K562 (cell line): Measurements from ENCODE around the gene TBX6. TPM values are rescaled to one million over a fixed set of nuclear protein-coding genes. Genes with fewer than 3 reads are reported as not detected.

ENCODE experiments used
- ATAC-seq: fragments of 200-7000 bp; cut with Tn5 transposase; 3 replicates; pipeline ENCODE4 v1.9.1; 2020; ENCODE audit warnings: moderate library complexity
- Bru-seq: library from RNA; stranded (reverse); fragments of 400-500 nt; gene quantifications from one replicate; lab custom pipeline; 2021; lab: Mats Ljungman, UMichigan
- BruChase-seq, 2 experiments: library from RNA; stranded (reverse); fragments of 400-500 nt; gene quantifications; one replicate each; lab custom pipeline; 2021; lab: Mats Ljungman, UMichigan
- BruUV-seq: library from RNA; stranded (reverse); fragments of 400-500 nt; replicated peaks from 2 replicates; lab custom pipeline; 2021; lab: Mats Ljungman, UMichigan
- CTCF ChIA-PET: fragments of 300-600 bp; formaldehyde crosslinking; extraction: SDS; loops from one replicate; lab custom pipeline; 2021; ENCODE audit warnings: low intra/inter-chr PET ratio; lab: Yijun Ruan, JAX
- POLR2A ChIA-PET: fragments of 300-600, 350-650 bp; sonication (Branson Sonifier 250); formaldehyde crosslinking; extraction: SDS; loops from one replicate; lab custom pipeline; 2021; ENCODE audit warnings: antibody characterized with exemption, inconsistent platforms; lab: Yijun Ruan, JAX
- DNase-seq, 4 experiments: peaks; one replicate each; pipeline versions ENCODE4 v3.0.0 to v3.0.0-alpha.2; 2011 to 2018; ENCODE audit warnings: low spot score in 3 of 4, mixed read lengths in 3 of 4; ENCODE audit errors: extremely low read depth in 1 of 4
- FAIRE-seq: peaks from 2 replicates; lab custom pipeline; 2011; peaks lifted over from hg19 to GRCh38; lab: Jason Lieb, UNC
- H2AFZ ChIP-seq: 2 replicates; pipeline ENCODE4 v1.6.0; 2011; ENCODE audit warnings: low read depth, low read length, control low read depth, inconsistent platforms
- H3K27ac ChIP-seq: fragments of 200-600 bp; 3 replicates; pipeline ENCODE4 v1.8.0; 2011; ENCODE audit warnings: low read depth, mild to moderate bottlenecking, control low read depth, inconsistent platforms, low read length, moderate library complexity, mixed read lengths; ENCODE audit errors: extremely low read depth
- H3K27me3 ChIP-seq, 2 experiments: fragments of 300-600 bp in 1 of 2; 2 replicates in 1 of 2; 3 replicates in 1 of 2; pipeline versions ENCODE4 v1.6.0 to v1.8.0; 2011; ENCODE audit warnings: inconsistent platforms in 2 of 2, low read length in 2 of 2, mild to moderate bottlenecking in 1 of 2, mixed read lengths in 1 of 2, moderate library complexity in 1 of 2; ENCODE audit not compliant: control insufficient read depth in 2 of 2, insufficient read depth in 2 of 2
- H3K36me3 ChIP-seq: fragments of 300-600 bp; 3 replicates; pipeline ENCODE4 v1.8.0; 2011; ENCODE audit warnings: mild to moderate bottlenecking, low read length, inconsistent platforms; ENCODE audit not compliant: control insufficient read depth, insufficient read depth
- H3K4me1 ChIP-seq, 2 experiments: fragments of 200-600 bp in 1 of 2; replicated peaks in 1 of 2; 2 replicates in 1 of 2; 3 replicates in 1 of 2; pipeline versions ENCODE4 v1.5.1 to v1.8.0; 2011; ENCODE audit warnings: inconsistent platforms in 2 of 2, low read length in 2 of 2, mild to moderate bottlenecking in 1 of 2, mixed read lengths in 1 of 2, moderate library complexity in 1 of 2; ENCODE audit not compliant: control insufficient read depth in 2 of 2, insufficient read depth in 2 of 2
- H3K4me2 ChIP-seq: 2 replicates; pipeline ENCODE4 v1.6.1; 2011; ENCODE audit warnings: low read length, control low read depth, inconsistent platforms, mixed read lengths; ENCODE audit not compliant: insufficient read depth
- H3K4me3 ChIP-seq: fragments of 200-600 bp; sonication (generic), shearing (Covaris generic); 2 replicates; pipeline ENCODE4 v1.5.1; 2016; ENCODE audit warnings: control low read depth, inconsistent platforms
- H3K79me2 ChIP-seq: fragments of 200-600 bp; 3 replicates; pipeline ENCODE4 v1.8.0; 2011; ENCODE audit warnings: low read length, inconsistent platforms; ENCODE audit not compliant: control insufficient read depth, insufficient read depth
- H3K9ac ChIP-seq, 2 experiments: 2 replicates each; pipeline versions ENCODE4 v1.6.0 to v1.6.1; 2011; ENCODE audit warnings: low read depth in 2 of 2, low read length in 2 of 2, control low read depth in 1 of 2, inconsistent platforms in 1 of 2, mild to moderate bottlenecking in 1 of 2, mixed read lengths in 1 of 2; ENCODE audit not compliant: insufficient read depth in 1 of 2
- H3K9me1 ChIP-seq: one replicate; pipeline ENCODE4 v1.6.0; 2011; ENCODE audit warnings: inconsistent platforms, mild to moderate bottlenecking, low read length, moderate library complexity; ENCODE audit not compliant: control insufficient read depth, insufficient read depth
- H3K9me3 ChIP-seq: replicated peaks from 2 replicates; pipeline ENCODE4 v1.5.1; 2011; ENCODE audit warnings: low read depth, low read length, inconsistent platforms; ENCODE audit not compliant: control insufficient read depth, insufficient read depth
- H4K20me1 ChIP-seq: replicated peaks from 2 replicates; pipeline ENCODE4 v1.6.1; 2011; ENCODE audit warnings: low read length, inconsistent platforms, mixed read lengths; ENCODE audit not compliant: control insufficient read depth, insufficient read depth
- GABPB1 ChIP-seq: sonication (generic); formaldehyde crosslinking; IDR thresholded peaks from 2 replicates; pipeline ENCODE4 v1.8.0; 2022; ENCODE audit warnings: mild to moderate bottlenecking, missing genetic modification reagents
- GATAD2A ChIP-seq: fragments of 450-650 bp; IDR thresholded peaks from 2 replicates; pipeline ENCODE4 v1.6.1; 2017
- HCFC1 ChIP-seq: IDR thresholded peaks from 2 replicates; pipeline ENCODE4 v1.6.1; 2012; ENCODE audit warnings: low read depth, low read length, improper control_type of control experiment
- HES1 ChIP-seq: fragments of 450-650 bp; IDR thresholded peaks from 2 replicates; pipeline ENCODE4 v1.6.1; 2016; ENCODE audit warnings: low read depth, mild to moderate bottlenecking, moderate library complexity
- L3MBTL2 ChIP-seq: fragments of 450-650 bp; IDR thresholded peaks from 2 replicates; pipeline ENCODE4 v1.6.1; 2016; ENCODE audit warnings: mild to moderate bottlenecking, moderate library complexity
- NEUROD1 ChIP-seq: fragments of 150-350 bp; IDR thresholded peaks from 2 replicates; pipeline ENCODE4 v1.6.1; 2014; ENCODE audit warnings: borderline replicate concordance, low read length, low read depth; ENCODE audit not compliant: partially characterized antibody
- PHF20 ChIP-seq: fragments of 450-650 bp; IDR thresholded peaks from 2 replicates; pipeline ENCODE4 v1.6.1; 2018; ENCODE audit not compliant: partially characterized antibody
- PHF21A ChIP-seq: fragments of 450-650 bp; IDR thresholded peaks from 2 replicates; pipeline ENCODE4 v1.6.1; 2017; ENCODE audit warnings: low read depth, borderline replicate concordance
- PHF8 ChIP-seq: fragments of 200-600 bp; sonication (generic); IDR thresholded peaks from 2 replicates; pipeline ENCODE4 v1.6.1; 2012; ENCODE audit warnings: mixed run types, mild to moderate bottlenecking, inconsistent platforms, low read length, moderate library complexity, borderline replicate concordance
- PRMT5 ChIP-seq: sonication (generic); formaldehyde crosslinking; IDR thresholded peaks from 2 replicates; pipeline ENCODE4 v1.5.0; 2020; ENCODE audit warnings: missing genetic modification reagents
- SMC3 ChIP-seq: conservative IDR thresholded peaks from 2 replicates; pipeline ENCODE4 v1.6.1; 2011; ENCODE audit warnings: low read depth, low read length, improper control_type of control experiment; ENCODE audit not compliant: insufficient read depth
- VEZF1 ChIP-seq: fragments of 200-800 bp; sonication (Bioruptor generic); IDR thresholded peaks from 2 replicates; pipeline ENCODE4 v1.6.1; 2017; ENCODE audit warnings: missing genetic modification characterization, missing compliant biosample characterization
- ZNF644 ChIP-seq: fragments of 200-800 bp; sonication (Bioruptor generic); IDR thresholded peaks from 2 replicates; pipeline ENCODE4 v1.6.1; 2016; ENCODE audit warnings: low read depth, missing genetic modification characterization, missing compliant biosample characterization
- ZNF707 ChIP-seq: fragments of 250-450 bp; sonication (Bioruptor Pico); conservative IDR thresholded peaks from 2 replicates; pipeline ENCODE4 v1.8.0; 2022; ENCODE audit warnings: inconsistent platforms, mild to moderate bottlenecking, moderate library complexity
- WGBS: fragments of 100-300 bp; shearing (Covaris generic); methylation state at CpG from one replicate; pipeline ENCODE4 v1.1.6; 2016; ENCODE audit warnings: low coverage, mixed read lengths; ENCODE audit not compliant: insufficient coverage; ENCODE audit errors: missing lambda C conversion rate; 5-methylcytosine and 5-hydroxymethylcytosine counted together
- in situ Hi-C: fragments of 300-500 bp; cut with MboI; formaldehyde crosslinking; loops from 4 replicates; pipeline ENCODE4 v1.15.0; 2018; ENCODE audit warnings: inconsistent platforms, mixed read lengths
- intact Hi-C: fragments of 100-400 bp; cut with micrococcal nuclease; formaldehyde crosslinking; loops from 2 replicates; pipeline ENCODE4 v1.14.2; 2022
- long read RNA-seq, 3 experiments: library from polyadenylated mRNA in 2 of 3; library from RNA in 1 of 3; unstranded in 2 of 3; stranded (forward) in 1 of 3; transcript quantifications; one replicate each; pipeline ENCODE4 v2.0.0, GENCODE V29; 2019 to 2022
- polyA minus RNA-seq, 3 experiments: library from RNA; depleted of rRNA, polyadenylated mRNA; stranded (reverse); fragments of >200 nt; gene quantifications; 2 replicates each; pipeline ENCODE4 v1.2.3, GENCODE V29; 2011
- polyA plus RNA-seq, 8 experiments: library from polyadenylated mRNA; depleted of rRNA in 4 of 8; stranded (reverse) in 5 of 8; unstranded in 3 of 8; fragments of >200 nt; fragmentation: Nextera tagmentation in 2 of 8; fragmentation: Illumina TruSeq in 1 of 8; extraction: Ambion mirVana in 2 of 8; extraction: Trizol in 1 of 8; gene quantifications; 2 replicates each; pipeline versions ENCODE4 v1.2.1 to v1.2.3, GENCODE V29; 2011 to 2014; ENCODE audit warnings: inconsistent platforms in 1 of 8, missing spikeins in 1 of 8
- total RNA-seq, 7 experiments: library from RNA; depleted of rRNA in 6 of 7; stranded (reverse); fragments of >200 nt in 6 of 7; fragmentation: Illumina TruSeq in 2 of 7; extraction: Trizol in 2 of 7; gene quantifications; 2 replicates each; pipeline versions ENCODE4 v1.2.1 to v1.2.3, GENCODE V29; 2011 to 2021; ENCODE audit warnings: low replicate concordance in 1 of 7

Gene TBX6
- total RNA-seq (2011; cell fraction: chromatin; rRNA removed; ENCODE audit: low replicate concordance), result 0.55 and 0.69 TPM in 2 replicates
- 1.1 and 1.2 TPM in 2 replicates for total RNA-seq (2011; cell fraction: nucleolus; rRNA removed)
- 0.73 and 1.1 TPM in 2 replicates for total RNA-seq (2011; cell fraction: nucleoplasm; rRNA removed)
- total RNA-seq (2014; rRNA removed) (0.09 and 0.73 TPM in 2 replicates), total RNA-seq (2014; rRNA removed; fragmentation: Illumina TruSeq; extraction: Trizol) (0.11 TPM in 1 of 2 replicates, not detected in the other), total RNA-seq (2015; rRNA removed; fragmentation: Illumina TruSeq; extraction: Trizol) (0.07 and 0.23 TPM in 2 replicates), total RNA-seq (2021) (0.18 and 0.51 TPM in 2 replicates), polyA plus RNA-seq (2011; rRNA removed) (0.07 and 0.16 TPM in 2 replicates), polyA plus RNA-seq (2014; fragmentation: Illumina TruSeq; extraction: Trizol) (0.30 and 0.31 TPM in 2 replicates), polyA plus RNA-seq (2014; fragmentation: Nextera tagmentation; extraction: Ambion mirVana) (not detected), polyA plus RNA-seq (2014; rRNA removed) (0.51 and 0.58 TPM in 2 replicates), polyA minus RNA-seq (2011; rRNA and poly(A)+ RNA removed) (not detected in 2 replicates), Bru-seq, nascent RNA (percentile 36 among the genes with signal in this experiment), BruChase-seq, experiment 1, labeled RNA remaining after a 2-hour chase (percentile 17 among the genes with signal in this experiment), BruChase-seq, experiment 2, labeled RNA remaining after a 6-hour chase (percentile 25 among the genes with signal in this experiment)
- polyA plus RNA-seq (2011; cell fraction: cytosol; rRNA removed), result 0.10 and 0.18 TPM in 2 replicates
- polyA plus RNA-seq (2011; cell fraction: nucleus; rRNA removed), result 0.88 and 0.97 TPM in 2 replicates
- 0.22 and 0.51 TPM in 2 replicates for polyA plus RNA-seq (2012)
- polyA minus RNA-seq (2011; cell fraction: cytosol; rRNA and poly(A)+ RNA removed), result not detected in 2 replicates
- 0.22 and 0.54 TPM in 2 replicates for polyA minus RNA-seq (2011; cell fraction: nucleus; rRNA and poly(A)+ RNA removed)
- long read RNA-seq, experiment 1, partial matches to known transcripts, result 0 of 1 reads
- long read RNA-seq, experiment 1, other reads (novel, unspliced or antisense), result 1 of 1 reads
- long read RNA-seq, experiment 2, result 0 reads
- long read RNA-seq, experiment 3, result 0 reads

- 7% methylated on average over 70 of the region's 76 CpGs for WGBS
- peaks cover 7% of the 10 kb centered on the region; the same call in 2 of the 3 replicates for H3K36me3 ChIP-seq
- peak within 1 kb of the TSS; percentile 80 to 98 for H3K9ac ChIP-seq
- in situ Hi-C loops, result no loop called here
- H3K4me1 ChIP-seq, result peaks cover 34 to 72% of the 10 kb centered on the region in 2 experiments
- POLR2A ChIA-PET, result interaction anchor here (0.5 to 4.8 kb wide), 16 partner anchors 12 to 838 kb away, joined by 3 to 59 read pairs (median 4); partner anchors contain the start of genes ALDOA and PPP4C
- CTCF ChIA-PET, result interaction anchor here (0.5 to 1.0 kb wide), 2 partner anchors 29 to 47 kb away, joined by 3 to 12 read pairs; no protein-coding TSS in a partner anchor
- peak within 1 kb of the TSS; percentile 85 for H3K27ac ChIP-seq
- ATAC-seq (peak; percentile 89), FAIRE-seq (peak; percentile 89), DNase-seq (peak; percentile 85 to 96 (median 89))
- peaks cover 4% of the 10 kb centered on the region for H3K9me3 ChIP-seq
- H3K27me3 ChIP-seq, result no peaks in the 10 kb centered on the region
- H3K9me1 ChIP-seq, result no peaks in the 10 kb centered on the region
- no peaks in the 10 kb centered on the region for H4K20me1 ChIP-seq
- peak within 1 kb of the TSS; percentile 95 for H2AFZ ChIP-seq
- H3K79me2 ChIP-seq, result peaks cover 3% of the 10 kb centered on the region; the same call in 1 of the 3 replicates
- TSS peak; percentile 52 for BruUV-seq
- peak within 1 kb of the TSS; percentile 49 for H3K4me3 ChIP-seq
- intact Hi-C loops, result loop anchor here (5.0 to 10.0 kb wide), 2 partner anchors 44 to 563 kb away; partner anchors contain the start of genes FBRS and PRR14
- H3K4me2 ChIP-seq, result peak within 1 kb of the TSS; percentile 87
- TF ChIP-seq PHF8 (peak; percentile 72; the same call in 1 of the 2 replicates), PRMT5 (CRISPR knock-in tag) (no peak), ZNF707 (CRISPR knock-in tag) (no peak), HES1 (no peak), L3MBTL2 (peak; percentile 90), ZNF644 (tag) (peak; percentile 97), GABPB1 (peak; percentile 68; the same call in 1 of the 2 replicates), HCFC1 (peak; percentile 100), PHF20 (peak; percentile 6), SMC3 (peak; percentile 54), GATAD2A (0 out of 2 replicates have a peak, but pooled peaks have one; percentile 14), PHF21A (peak; percentile 70), VEZF1 (CRISPR knock-in tag) (peak; percentile 75), NEUROD1 (peak; percentile 50)
These were observed at the start of gene TBX6 for GRCh38 chr16:30091474-30092372. TBX6 (minus strand) TSS chr16:30091924; CDS start chr16:30091193, 731 bp downstream.
